NCI-H446 (cell line): Measurements from ENCODE around the gene ZNF415.
A peak's percentile ranks its signal among the peaks of the same experiment; 100 is the strongest.
"Not testable (repeated sequence)": the region's sequence is repeated elsewhere in the genome, so short reads cannot be mapped to it uniquely, and the experiment has no call there.

Experiments used
- DNase-seq, 2 experiments: peaks; one replicate each; lab custom pipeline; 2025; lab: John Stamatoyannopoulos, UW

The ZNF415 gene

DNA sequence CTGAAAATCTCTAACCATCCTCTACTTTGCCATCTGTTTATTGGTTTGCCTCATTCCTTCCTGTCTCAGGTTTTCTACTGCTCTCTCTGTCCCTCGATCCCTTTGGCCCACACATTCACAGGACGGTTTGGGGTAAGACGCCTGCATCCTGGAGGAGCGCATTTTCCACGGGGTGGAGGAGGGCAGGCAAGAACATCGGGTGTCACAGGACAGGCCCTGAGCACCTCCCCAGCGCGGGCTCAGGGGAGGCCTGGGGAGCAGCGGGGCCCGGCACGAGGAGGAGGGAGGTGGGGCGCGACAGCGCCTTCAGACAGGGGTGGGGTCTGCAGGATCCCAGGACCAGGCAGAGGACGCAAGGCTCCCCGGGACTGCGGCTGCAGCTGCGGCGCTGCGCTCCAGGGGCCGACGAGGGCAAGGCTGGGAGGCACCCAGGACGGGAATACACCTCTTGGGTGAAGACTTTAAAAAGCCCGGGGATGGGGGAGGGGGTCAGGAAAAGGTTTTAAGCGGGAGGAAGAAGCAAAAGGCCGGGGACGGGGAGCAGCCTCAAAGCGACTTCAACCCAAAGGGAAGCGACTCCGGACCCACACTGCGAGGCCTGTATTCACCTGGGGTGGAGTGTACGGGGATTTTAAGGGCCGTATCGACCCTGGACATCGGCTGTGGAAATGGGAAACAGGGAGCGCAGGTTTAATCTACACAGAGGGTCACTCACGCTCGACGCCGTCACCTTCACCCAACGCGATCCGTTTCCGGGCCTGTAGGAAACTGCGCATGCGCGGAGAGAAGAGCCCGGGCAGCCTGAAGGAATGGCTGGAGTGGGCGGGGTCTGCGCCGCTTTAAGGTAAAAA, at the start of gene ZNF415:
TSS of gene ZNF415 (minus strand) at position 770 of the 851 bp plus-strand sequence. CDS start 10,234 bp downstream, outside the sequence.
- DNase-seq = peak in 1 of 2 experiments; percentile 2

DNA sequence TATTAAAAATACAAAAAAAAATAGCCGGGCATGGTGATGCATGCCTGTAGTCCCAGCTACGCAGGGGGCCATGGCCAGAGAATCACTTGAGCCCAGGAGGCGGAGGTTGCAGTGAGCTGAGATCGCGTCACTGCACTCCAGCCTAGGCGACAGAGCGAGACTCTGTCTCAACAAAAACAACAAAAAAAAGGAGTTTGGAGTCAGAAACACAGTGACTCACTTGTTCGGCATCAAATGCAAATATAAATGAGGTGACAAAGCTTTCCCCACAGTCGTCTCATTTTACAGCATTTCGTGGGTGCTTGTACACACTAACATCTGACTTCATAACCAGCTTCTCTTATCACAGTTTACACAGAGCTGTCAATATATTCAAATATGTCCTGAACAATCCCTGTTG, 49.5 kb upstream of the ZNF415 start:
- DNase-seq = no peak

DNA sequence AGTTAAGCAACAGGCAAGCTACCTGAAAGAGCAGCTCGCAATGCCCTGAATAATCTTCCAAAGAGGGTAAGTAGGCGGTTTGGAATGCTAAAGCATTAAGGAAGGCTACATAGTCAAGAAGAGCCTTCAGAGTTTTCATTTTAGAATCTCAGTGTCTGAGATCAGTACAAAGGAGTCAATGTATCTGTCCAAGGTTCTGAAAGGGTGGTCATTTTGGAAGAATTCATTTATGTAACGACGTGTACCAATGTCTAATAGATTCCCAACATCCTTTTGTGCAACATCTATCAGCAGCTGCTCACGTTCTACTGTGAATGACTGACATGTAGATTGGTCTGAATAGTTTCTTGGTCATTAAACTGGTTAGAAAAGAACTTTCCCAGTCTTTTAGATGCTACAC, 45.3 kb upstream of the ZNF415 start:
- DNase-seq = no peak

DNA sequence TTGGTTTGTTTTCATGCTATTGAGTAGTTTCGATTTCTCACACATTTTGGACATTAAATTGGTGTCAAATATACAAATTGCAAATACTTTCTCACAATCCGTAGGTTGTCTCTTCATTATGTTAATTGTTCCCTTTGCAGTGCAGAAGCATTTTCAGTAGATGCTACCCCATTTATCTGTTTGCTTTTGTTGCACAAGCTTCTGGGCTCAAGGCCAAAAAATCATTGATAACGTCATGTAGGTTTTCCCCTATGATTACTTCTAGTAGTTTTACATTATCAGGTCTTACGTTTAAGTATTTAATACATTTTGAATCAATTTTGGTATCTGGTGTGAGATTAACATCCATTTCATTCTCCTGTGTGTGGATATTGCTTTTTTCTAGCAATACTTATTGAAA, 40.2 kb upstream of the ZNF415 start:
- no peak for DNase-seq

DNA sequence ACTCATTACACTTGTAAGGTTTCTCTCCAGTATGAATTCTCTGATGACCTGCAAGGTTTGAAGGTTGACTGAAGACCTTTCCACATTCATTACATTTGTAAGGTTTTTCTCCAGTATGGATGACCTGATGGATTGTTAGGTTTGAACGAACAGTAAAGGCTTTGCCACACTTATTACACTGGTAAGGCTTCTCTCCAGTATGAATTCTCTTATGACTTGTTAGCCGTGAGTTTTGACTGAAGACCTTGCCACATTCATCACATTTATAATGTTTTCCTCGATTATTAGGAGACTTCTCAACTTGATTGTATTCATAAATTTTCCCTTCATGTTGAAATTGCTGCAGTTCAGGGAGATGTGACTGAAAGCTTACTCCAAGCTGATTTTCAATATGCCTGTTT, 33.0 kb upstream of the ZNF415 start:
- no peak for DNase-seq

DNA sequence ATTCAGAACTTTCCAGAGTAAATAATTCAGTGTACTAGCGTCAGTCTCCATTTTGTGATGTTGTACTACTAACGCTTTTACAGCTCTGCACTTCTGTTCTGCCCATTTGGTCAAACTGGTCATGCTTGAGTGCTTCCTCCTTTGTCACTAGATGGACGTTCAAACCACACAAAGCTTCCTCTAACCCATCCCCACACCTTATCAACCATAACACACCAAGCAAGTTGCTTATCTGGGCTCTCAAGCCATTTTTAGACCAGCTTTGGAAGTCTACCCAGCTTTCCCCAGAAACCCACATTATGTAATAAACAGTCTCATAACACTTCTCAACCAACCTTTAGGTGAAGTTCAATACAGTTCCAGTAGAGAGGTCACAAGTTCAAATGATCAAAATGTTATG, 28.4 kb upstream of the ZNF415 start:
- no peak for DNase-seq

DNA sequence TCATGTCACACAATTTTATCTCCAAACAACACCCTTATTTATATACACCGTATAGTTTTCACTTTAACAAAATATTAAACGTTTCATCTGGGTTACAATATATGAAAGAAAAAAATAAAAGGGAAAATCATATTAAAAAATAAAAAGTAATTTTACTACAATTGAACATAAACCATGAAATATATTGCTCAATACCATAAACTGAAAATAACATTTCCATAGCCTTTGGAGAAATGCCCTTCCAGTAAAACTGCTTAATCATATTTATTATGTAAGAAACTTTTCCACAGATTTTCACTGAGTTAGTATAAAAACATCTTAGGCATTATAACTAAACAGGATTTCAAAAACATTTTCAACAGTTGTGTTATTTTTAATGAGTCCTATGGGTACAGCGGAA, 27.6 kb upstream of the ZNF415 start:
- no peak for DNase-seq

DNA sequence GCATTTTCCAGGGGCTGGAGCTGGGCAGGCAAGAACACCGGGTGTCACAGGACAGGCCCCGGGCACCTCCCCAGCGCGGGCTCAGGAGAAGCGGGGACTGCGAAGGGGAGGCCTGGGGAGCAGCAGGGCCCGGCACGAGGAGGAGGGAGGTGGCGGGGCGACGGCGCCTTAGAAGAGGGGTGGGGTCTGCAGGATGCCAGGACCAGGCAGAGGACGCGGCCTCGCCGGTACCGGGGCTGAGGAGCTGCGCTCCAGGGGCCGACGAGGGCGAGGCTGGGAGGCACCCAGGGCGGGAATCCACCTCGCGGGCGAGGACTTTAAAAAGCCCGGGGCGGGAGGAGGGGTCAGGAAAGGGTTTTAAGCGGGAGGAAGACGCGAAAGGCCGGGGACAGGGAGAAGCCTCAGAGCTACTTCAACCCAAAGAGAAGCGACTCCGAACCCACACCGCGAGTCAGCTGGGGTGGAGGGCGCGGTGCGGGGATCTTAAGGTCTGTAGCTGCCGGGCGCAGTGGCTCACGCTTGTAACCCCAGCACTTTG, 25.5 kb upstream of the ZNF415 start:
- no peak for DNase-seq

DNA sequence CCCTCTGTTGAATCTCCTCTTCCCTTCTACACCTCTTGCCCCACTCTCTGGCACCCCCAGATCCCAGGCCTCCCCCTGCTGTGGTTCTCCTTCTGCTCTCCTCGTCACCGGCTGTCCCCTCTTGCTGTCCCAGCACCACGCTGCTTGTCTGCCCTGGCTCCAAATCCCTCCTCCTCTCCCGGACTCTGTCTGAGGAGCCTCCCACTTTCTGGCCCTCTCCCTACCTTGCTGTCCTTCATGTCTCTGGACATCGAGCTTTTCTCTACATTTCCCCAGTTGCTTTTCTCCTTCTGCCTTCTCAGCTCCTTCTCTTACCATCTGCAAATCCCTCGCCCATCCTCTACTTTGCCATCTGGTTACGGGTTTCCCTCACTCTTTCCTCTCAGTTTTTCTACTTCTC, 24.9 kb upstream of the ZNF415 start:
- no peak for DNase-seq

DNA sequence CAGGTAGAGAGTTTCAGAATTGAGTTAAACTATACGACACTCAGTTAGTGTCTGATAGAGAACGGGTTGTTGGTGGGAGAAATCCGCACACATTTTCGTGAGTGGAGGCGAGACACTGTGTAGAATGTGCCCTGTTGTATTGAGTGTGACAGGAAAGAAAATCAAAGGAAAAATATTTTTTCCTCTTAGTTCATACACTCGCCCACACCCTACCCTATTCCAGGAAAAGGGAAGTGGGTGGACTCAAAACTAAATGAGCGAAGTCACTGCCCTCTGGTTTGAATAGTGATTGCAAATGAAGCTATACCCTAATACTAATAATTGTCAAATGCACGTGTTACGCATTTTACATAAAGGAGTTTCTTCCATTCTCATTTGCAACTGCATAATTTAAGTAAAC, 24.1 kb upstream of the ZNF415 start:
- no peak for DNase-seq

DNA sequence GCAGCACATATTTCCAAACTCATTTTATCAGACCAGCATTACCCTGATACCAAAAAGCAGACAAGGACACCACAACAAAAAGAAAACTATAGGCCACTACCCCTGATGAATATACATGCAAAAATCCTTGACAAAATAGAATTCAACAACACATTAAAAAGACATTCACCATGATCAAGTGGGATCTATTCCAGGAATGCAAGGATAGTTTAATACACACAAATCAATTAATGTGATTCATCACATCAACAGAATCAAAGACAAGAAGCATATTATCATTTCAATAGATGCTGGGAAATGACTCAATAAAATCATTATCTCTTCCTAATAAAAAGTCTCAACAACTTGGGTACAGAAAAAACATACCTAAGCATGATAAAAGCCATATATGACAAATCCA, 14.9 kb upstream of the ZNF415 start:
- no peak for DNase-seq

DNA sequence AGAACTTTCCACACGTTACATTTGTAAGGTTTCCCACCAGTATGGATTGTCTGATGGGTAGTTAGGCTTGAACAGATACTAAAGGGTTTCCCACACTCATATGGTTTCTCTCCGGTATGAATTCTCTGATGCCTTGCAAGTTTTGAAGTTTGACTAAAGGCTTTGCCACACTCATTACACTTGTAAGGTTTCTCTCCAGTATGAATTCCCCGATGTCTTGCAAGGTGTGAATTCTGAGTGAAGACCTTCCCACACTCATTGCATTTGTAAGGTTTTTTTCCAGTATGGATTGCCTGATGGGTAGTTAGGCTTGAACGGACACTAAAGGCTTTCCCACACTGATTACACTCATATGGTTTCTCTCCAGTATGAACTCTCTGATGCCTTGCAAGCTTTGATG, 7.6 kb upstream of the ZNF415 start:
- no peak for DNase-seq

DNA sequence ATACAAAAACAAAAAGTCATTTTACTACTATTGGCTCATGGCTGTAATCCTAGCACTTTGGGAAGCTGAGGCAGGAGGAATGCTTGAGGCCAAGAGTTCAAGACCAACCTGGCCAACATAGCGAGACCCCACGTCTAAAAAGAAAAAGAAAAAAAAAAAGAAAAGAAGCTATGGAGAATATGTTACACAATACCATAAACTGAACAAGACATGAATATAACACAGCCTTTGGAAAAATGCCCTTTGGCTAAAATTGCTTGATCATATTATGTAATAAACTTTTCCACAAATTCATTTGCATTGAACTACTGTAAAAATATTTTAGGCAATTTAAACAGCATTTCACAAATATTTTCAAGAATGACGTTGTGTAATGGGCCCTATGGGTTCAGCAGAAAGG, 3.7 kb upstream of the ZNF415 start:
- no peak for DNase-seq

DNA sequence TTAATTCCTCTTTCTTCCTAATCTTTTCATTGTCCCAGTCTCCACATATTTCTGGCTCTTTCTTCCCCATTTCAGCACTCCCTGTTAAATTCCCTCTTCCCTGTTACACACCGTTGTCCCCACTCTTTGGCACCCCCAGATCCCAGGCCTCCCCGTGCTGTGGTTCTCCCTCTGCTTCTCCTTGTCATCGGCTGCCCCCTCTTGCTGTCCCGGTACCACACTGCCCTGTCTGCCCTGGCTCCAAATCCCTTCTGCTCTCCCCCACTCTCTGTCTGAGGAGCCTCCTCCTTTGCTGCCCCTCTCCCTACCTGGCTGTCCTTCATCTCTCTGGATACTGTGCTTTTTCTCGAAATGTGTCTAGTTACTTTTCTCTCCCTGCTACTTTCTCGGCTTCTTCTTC, 983 bp downstream of the ZNF415 start:
- no peak for DNase-seq

DNA sequence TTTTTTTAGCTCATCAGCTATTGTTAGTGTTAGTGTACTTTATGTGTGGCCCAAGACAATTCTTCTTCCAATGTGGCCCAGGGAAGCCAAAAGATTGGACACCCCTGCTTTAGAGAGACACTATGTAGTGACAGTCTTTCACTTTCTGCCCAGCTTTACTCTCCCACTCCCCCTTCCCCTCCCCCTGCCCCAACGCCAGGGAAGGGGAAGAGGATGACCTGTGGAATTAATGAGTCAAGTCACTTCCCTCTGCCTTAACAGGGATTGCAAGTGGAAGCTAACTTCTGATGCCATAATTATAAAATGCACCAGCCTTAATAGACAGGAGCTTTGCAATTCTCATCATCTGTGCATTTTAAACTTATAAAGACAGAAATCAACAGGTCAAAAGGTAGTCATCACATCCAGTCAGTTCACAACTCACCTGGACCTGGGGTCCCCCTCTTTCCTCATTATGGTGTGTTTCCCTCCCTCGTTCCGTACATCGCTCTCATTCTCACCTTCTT, 1.6 kb downstream of the ZNF415 start:
- DNase-seq = no peak

DNA sequence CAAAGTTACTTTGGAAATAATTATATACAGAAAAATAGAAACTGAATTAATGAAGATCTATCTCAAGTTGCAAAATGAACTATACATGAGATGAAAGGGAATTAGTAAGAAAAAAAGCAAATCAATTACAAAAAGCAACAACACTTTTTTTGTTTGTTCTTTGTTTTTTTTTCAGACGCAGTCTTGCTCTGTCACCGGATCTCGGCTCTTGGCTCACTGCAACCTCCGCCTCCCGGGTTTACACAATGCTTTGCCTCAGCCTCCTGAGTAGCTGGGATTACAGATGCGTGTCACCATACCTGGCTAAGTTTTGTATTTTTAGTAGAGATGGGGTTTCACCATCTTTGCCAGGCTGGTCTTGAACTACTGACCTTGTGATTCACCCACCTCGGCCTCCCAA, 2.2 kb downstream of the ZNF415 start:
- DNase-seq = no peak

DNA sequence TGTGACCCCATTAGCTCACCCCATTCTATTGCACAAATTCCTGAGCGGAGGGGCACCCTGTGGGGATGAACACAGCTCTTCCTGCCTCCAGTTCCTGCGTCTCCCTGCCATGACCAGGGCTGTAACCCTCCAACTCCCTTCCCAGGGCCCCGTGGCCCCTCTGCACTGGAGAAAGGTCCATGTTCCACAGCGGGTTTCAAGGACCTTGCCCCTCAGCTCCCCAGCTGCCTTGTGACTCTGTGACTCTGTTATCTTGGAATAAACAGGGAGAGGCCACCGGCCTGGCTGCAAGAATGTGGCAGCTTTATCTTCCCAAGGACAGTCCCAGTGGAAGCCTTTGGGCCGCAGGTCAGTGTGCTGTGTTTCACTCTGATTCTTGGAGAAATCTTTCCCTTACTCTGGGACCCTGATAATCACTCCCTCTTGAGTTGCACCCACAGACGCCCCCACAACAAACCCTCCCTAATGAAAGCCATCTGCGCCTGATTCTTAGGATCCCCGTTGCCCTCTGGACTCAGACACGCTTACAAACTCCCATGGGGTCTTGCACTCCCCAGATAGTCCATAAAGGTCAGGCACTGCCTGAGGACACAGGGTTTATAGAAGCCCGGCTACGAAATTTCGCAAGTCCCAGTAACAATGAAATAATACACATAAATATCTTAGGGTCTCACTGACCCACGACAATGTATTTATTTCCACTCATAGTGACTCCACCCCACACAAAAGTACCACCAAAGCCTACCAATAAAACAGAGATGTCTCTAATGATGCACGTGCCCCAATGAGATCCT, 5.8 kb downstream of the ZNF415 start:
- DNase-seq = not testable (repeated sequence)

DNA sequence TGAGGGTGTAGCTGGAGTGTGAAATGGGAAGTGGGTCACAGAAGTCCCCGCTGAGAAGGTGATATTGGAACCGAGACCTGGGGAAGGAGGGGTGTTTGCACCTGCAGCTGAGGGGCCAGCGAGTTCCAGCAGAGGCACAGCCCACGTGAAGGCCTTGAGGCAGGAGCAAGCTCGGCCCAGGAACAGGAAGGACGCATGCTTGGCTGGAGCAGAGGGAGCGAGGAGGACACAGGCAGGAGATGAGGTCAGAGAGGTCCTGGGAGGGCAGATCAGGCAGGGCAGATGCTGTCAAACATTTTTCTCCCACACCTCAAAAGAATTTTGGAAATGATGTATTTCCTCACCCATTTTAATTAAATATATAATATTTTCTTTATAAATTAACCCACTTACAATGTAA, 9.3 kb downstream of the ZNF415 start:
- no peak for DNase-seq

DNA sequence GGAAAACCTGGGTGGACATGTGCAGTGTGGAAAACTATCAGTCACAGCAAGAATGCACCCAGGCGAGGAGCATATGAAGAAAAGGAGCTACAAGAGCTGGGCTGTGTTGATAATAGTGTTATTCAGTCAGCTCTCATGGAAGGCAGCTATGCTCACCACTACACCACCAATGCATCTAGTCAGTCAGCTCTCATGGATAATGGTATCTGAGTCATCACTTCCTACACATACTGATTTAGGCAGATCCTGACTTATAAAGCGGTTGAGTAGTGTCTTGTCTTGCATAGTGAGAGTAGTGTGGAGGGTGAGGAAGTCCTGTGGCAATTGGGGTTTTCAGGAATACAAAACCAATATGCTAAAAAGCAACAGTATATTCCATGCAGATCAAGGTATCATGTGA, 20.4 kb downstream of the ZNF415 start:
- no peak for DNase-seq

DNA sequence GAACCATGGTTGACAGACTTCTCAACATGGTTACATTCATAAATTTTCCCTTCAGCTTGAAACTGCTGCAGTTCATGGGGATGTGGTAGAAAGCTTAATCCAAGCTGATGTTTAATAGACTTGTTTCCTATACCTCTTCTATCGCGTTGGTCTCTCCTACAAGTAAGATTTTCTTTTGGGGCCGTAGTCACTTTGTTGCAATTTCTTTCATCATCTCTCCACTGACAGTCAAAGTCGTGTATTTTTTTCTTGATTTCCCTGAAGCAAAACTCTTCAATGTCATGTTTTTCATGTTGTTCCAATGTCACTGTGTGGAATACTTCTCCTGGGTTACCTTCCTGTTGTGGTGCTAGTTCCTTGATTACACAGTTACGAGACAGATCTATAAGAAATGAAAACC, 23.2 kb downstream of the ZNF415 start:
- DNase-seq = no peak

DNA sequence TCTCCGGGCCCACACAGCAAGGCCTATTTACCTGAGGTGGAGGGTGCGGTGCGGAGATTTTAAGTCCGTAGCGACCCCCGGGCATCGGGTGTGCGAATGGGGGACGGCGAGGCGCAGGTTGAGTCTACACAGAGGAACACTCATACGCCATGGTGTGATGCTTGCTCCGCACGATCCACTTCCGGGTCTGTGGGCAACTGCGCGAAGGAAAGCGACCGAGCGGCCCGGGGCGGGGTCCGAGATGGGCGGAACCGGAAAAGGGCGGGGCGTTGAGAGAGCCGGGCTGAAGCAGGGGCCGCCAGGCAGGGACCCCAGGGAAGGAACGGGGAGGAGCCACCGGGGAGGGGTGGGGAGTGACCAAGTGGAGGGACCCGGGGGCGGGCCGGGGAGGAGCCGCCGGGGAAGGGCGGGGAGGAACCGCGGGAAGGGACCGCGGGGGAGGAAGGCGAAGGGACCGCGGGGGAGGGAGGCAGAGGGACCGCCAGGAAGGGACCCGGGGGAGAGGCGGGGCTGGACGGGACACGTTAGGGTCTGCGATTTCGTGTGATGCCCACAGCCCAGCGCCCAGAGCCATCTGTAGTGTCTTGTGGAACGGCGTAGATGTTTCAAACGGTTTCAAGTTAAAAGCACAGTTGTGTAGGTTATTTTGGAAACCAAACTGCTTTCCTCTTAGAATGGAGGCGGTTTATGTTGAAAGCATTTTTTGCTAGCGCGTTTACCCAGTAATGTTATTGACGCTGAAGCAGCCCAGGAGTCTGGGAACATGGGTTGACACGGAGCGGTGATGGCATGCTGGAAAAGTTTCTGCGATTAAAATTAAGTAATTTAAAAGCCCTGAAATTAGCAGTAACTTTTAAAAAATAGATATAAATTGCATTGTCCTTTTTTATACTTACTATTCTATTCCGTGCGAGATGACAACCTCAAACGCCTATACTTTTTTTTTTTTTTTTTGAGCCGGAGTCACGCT, 29.2 kb downstream of the ZNF415 start, which contains the start of gene ZNF160:
TSS of gene ZNF160 (minus strand) at position 189 of the 970 bp plus-strand sequence. CDS start 17,146 bp downstream, outside the sequence.
- DNase-seq = peak; percentile 88 to 92
